Esophagus squamous epithelium (tissue), 4 donors: Measurements from ENCODE around the gene DHRS7.

ENCODE experiments used
- POLR2A ChIP-seq, 4 donors: fragments of 450-650 bp; IDR thresholded peaks; one replicate each; pipeline ENCODE4 v1.6.1; 2017; ENCODE audit warnings: antibody characterized with exemption in 4 of 4, mild to moderate bottlenecking in 4 of 4, moderate library complexity in 3 of 4
- TF ChIP-seq, protein P1 (sequence below), 6 experiments: fragments of 450-650 bp in 4 of 6; fragments of 200-600 bp in 2 of 6; sonication (generic) in 2 of 6; IDR thresholded peaks; one replicate each; pipeline ENCODE4 v1.5.1; 2016 to 2019; ENCODE audit warnings: antibody characterized with exemption in 6 of 6, mild to moderate bottlenecking in 4 of 6, moderate library complexity in 4 of 6

DNA sequence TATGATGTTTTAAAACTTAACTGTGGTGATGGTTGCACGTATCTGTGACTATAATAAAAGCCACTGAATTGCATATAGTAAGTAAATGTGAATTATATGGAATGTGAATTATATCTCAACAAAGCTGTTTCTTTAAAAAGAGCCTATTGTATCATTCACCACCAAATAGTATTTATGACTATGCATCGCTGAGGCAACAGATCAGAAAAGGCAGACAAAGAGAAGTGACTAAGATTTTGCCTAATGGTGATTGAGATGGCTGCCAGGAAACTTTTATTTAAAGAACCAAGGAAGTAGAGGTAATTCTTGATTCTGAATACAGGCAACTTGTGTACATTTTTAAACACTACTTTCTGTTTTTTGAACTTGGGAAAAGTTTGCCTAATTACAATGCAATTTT, 31.7 kb downstream of the DHRS7 start:
- TF ChIP-seq, protein P1, sequence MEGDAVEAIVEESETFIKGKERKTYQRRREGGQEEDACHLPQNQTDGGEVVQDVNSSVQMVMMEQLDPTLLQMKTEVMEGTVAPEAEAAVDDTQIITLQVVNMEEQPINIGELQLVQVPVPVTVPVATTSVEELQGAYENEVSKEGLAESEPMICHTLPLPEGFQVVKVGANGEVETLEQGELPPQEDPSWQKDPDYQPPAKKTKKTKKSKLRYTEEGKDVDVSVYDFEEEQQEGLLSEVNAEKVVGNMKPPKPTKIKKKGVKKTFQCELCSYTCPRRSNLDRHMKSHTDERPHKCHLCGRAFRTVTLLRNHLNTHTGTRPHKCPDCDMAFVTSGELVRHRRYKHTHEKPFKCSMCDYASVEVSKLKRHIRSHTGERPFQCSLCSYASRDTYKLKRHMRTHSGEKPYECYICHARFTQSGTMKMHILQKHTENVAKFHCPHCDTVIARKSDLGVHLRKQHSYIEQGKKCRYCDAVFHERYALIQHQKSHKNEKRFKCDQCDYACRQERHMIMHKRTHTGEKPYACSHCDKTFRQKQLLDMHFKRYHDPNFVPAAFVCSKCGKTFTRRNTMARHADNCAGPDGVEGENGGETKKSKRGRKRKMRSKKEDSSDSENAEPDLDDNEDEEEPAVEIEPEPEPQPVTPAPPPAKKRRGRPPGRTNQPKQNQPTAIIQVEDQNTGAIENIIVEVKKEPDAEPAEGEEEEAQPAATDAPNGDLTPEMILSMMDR (IDR thresholded peaks at IDR 0.05), result no peak
- no peak for TF ChIP-seq POLR2A (IDR thresholded peaks at IDR 0.05)
